Liver (tissue), 3 donors: ENCODE results near the gene ITPRIPL2.

ENCODE experiments used
- ATF3 ChIP-seq: IDR thresholded peaks from 2 replicates; pipeline ENCODE4 v1.6.1; 2016; ENCODE audit warnings: antibody characterized with exemption
- CTCF ChIP-seq: fragments of 150-350 bp; IDR thresholded peaks from 2 replicates; pipeline ENCODE4 v1.5.1; 2017; ENCODE audit warnings: improper control_type of control experiment, low read depth, low read length; ENCODE audit not compliant: missing input control
- EGR1 ChIP-seq, 2 donors: IDR thresholded peaks; 2 replicates each; pipeline ENCODE4 v1.6.1; 2016 to 2018; ENCODE audit warnings: antibody characterized with exemption in 2 of 2, low read depth in 2 of 2
- FOXA1 ChIP-seq: IDR thresholded peaks from 2 replicates; pipeline ENCODE4 v1.6.1; 2016; ENCODE audit warnings: antibody characterized with exemption
- GABPA ChIP-seq, 2 donors: IDR thresholded peaks in 1 of 2; conservative IDR thresholded peaks in 1 of 2; 2 replicates each; pipeline ENCODE4 v1.6.1; 2016; ENCODE audit warnings: antibody characterized with exemption in 2 of 2, mild to moderate bottlenecking in 1 of 2, moderate library complexity in 1 of 2
- JUND ChIP-seq, 2 donors: IDR thresholded peaks; 2 replicates each; pipeline ENCODE4 v1.6.1; 2016; ENCODE audit warnings: antibody characterized with exemption in 2 of 2
- MAX ChIP-seq: IDR thresholded peaks from 2 replicates; pipeline ENCODE4 v1.6.1; 2016; ENCODE audit warnings: antibody characterized with exemption
- RAD21 ChIP-seq, 2 donors: IDR thresholded peaks; 2 replicates each; pipeline ENCODE4 v1.6.1; 2016; ENCODE audit warnings: antibody characterized with exemption in 2 of 2, mild to moderate bottlenecking in 2 of 2
- REST ChIP-seq: IDR thresholded peaks from 2 replicates; pipeline ENCODE4 v1.6.1; 2016; ENCODE audit warnings: antibody characterized with exemption, mild to moderate bottlenecking
- TAF1 ChIP-seq: conservative IDR thresholded peaks from 2 replicates; pipeline ENCODE4 v1.6.1; 2016; ENCODE audit warnings: antibody characterized with exemption, mild to moderate bottlenecking
- YY1 ChIP-seq: IDR thresholded peaks from 2 replicates; pipeline ENCODE4 v1.6.1; 2016; ENCODE audit warnings: antibody characterized with exemption, mild to moderate bottlenecking
- ZBTB33 ChIP-seq: IDR thresholded peaks from 2 replicates; pipeline ENCODE4 v1.6.1; 2016; ENCODE audit warnings: antibody characterized with exemption
- donor health status: healthy.
- donor health status: healthy.

GRCh38 chr16:19085679-19086200, 28.0 kb upstream of the ITPRIPL2 start:
- TF ChIP-seq CTCF (no peak), ATF3 (no peak), MAX (no peak), YY1 (no peak), GABPA (IDR thresholded peaks at IDR 0.05 in 1 of 2, conservative IDR thresholded peaks at IDR 0.05 in 1 of 2) (no peak), JUND (IDR thresholded peaks at IDR 0.05) (no peak), FOXA1 (no peak), ZBTB33 (no peak), TAF1 (no peak), REST (no peak), EGR1 (IDR thresholded peaks at IDR 0.05; ENCODE audit: low read depth in 2 of 2) (no peak), RAD21 (IDR thresholded peaks at IDR 0.05) (peak in 1 of 2 donors; percentile 10)
